HFFc6 (cell line): Measurements from ENCODE around the gene LRCOL1. TPM values are rescaled to one million over a fixed set of nuclear protein-coding genes. Genes with fewer than 3 reads are reported as not detected.

ENCODE experiments used
- DNase-seq: peaks from one replicate; pipeline ENCODE4 v3.0.0-alpha.2; 2018
- H3K27ac Mint-ChIP-seq: 2 replicates; pipeline ENCODE4 v1.8.0; 2020; ENCODE audit warnings: mild to moderate bottlenecking, mixed read lengths
- H3K27me3 Mint-ChIP-seq: 2 replicates; pipeline ENCODE4 v1.8.0; 2021; ENCODE audit warnings: mild to moderate bottlenecking, moderate library complexity, mixed read lengths; ENCODE audit not compliant: insufficient read depth
- H3K36me3 Mint-ChIP-seq: 2 replicates; pipeline ENCODE4 v1.8.0; 2021; ENCODE audit warnings: low read depth, mixed read lengths
- H3K4me1 Mint-ChIP-seq: 2 replicates; pipeline ENCODE4 v1.8.0; 2020; ENCODE audit warnings: low read depth, mixed read lengths
- H3K4me3 Mint-ChIP-seq: 2 replicates; pipeline ENCODE4 v1.8.0; 2020; ENCODE audit warnings: mild to moderate bottlenecking, moderate library complexity, mixed read lengths
- H3K9me3 Mint-ChIP-seq: 2 replicates; pipeline ENCODE4 v1.8.0; 2020; ENCODE audit warnings: mild to moderate bottlenecking, mixed read lengths
- CTCF ChIP-seq: fragments of 200-600 bp; sonication (generic); IDR thresholded peaks from 2 replicates; pipeline ENCODE4 v1.5.0; 2021; ENCODE audit warnings: antibody characterized with exemption, mild to moderate bottlenecking
- total RNA-seq, 6 experiments: library from RNA; stranded (reverse); fragmentation: NEBNext Ultra II Directional; extraction: Animal tissue kit (Norgen Biotek cat#: 25700); gene quantifications; 2 replicates in 1 of 6; 3 replicates in 5 of 6; pipeline ENCODE4 v1.2.3, GENCODE V29; 2021

The LRCOL1 gene
- total RNA-seq, 6 experiments from 2014 or later, result 0.23 to 1.00 (median 0.52) TPM

- Mint-ChIP-seq H3K4me3 (no peak overlapping the region), H3K4me1 (no peaks in the 10 kb centered on the region), H3K27me3 (peaks cover 3% of the 10 kb centered on the region), H3K27ac (no peak overlapping the region), H3K36me3 (peaks cover 44% of the 10 kb centered on the region), H3K9me3 (no peaks in the 10 kb centered on the region)
- no peak for DNase-seq
- no peak for TF ChIP-seq CTCF
These were observed 23.0 kb upstream of the LRCOL1 start for GRCh38 chr12:132633398-132633797.

- no peak for TF ChIP-seq CTCF
- no peak overlapping the region for H3K4me3 Mint-ChIP-seq
- no peak for DNase-seq
- H3K27me3 Mint-ChIP-seq, result peaks cover 3% of the 10 kb centered on the region
- no peak overlapping the region for H3K27ac Mint-ChIP-seq
- H3K4me1 Mint-ChIP-seq, result no peaks in the 10 kb centered on the region
- peaks cover 44% of the 10 kb centered on the region for H3K36me3 Mint-ChIP-seq
- H3K9me3 Mint-ChIP-seq, result no peaks in the 10 kb centered on the region
These were observed 22.3 kb upstream of the LRCOL1 start for GRCh38 chr12:132632521-132633228.

GRCh38 chr12:132631666-132632065, 21.3 kb upstream of the LRCOL1 start:
- Mint-ChIP-seq H3K4me1 (no peaks in the 10 kb centered on the region), H3K27me3 (peaks cover 3% of the 10 kb centered on the region), H3K4me3 (no peak overlapping the region), H3K36me3 (peaks cover 44% of the 10 kb centered on the region), H3K27ac (no peak overlapping the region), H3K9me3 (no peaks in the 10 kb centered on the region)
- TF ChIP-seq CTCF, result no peak
- DNase-seq, result no peak

GRCh38 chr12:132630672-132631071, 20.3 kb upstream of the LRCOL1 start:
- Mint-ChIP-seq H3K36me3 (peaks cover 39% of the 10 kb centered on the region), H3K4me3 (no peak overlapping the region), H3K4me1 (no peaks in the 10 kb centered on the region), H3K9me3 (no peaks in the 10 kb centered on the region), H3K27ac (no peak overlapping the region), H3K27me3 (peaks cover 3% of the 10 kb centered on the region)
- no peak for DNase-seq
- TF ChIP-seq CTCF, result no peak

GRCh38 chr12:132629330-132629729, 18.9 kb upstream of the LRCOL1 start:
- peaks cover 3% of the 10 kb centered on the region for H3K27me3 Mint-ChIP-seq
- DNase-seq, result no peak
- peaks cover 34% of the 10 kb centered on the region for H3K36me3 Mint-ChIP-seq

More at GRCh38 chr12:132629330-132629729, 18.9 kb upstream of the LRCOL1 start:
- TF ChIP-seq CTCF, result no peak
- no peak overlapping the region for H3K4me3 Mint-ChIP-seq
- H3K9me3 Mint-ChIP-seq, result no peaks in the 10 kb centered on the region
- H3K4me1 Mint-ChIP-seq, result no peaks in the 10 kb centered on the region
- no peak overlapping the region for H3K27ac Mint-ChIP-seq
